ENCODE measurements around the gene METTL16. TPM values are rescaled to one million over a fixed set of nuclear protein-coding genes. Genes with fewer than 3 reads are reported as not detected.
"Not testable (repeated sequence)": the region's sequence is repeated elsewhere in the genome, so short reads cannot be mapped to it uniquely, and the experiment has no call there.

Gene METTL16
- total and polyA plus RNA-seq, 10 donors, result 17.1 to 38.2 (median 27.8) TPM

GRCh38 chr17:2545393-2545792 is 33.7 kb upstream of the METTL16 start:
- H3K36me3 ChIP-seq, result no peaks in the 10 kb centered on the region
- TF ChIP-seq POLR2A (IDR thresholded peaks at IDR 0.05) (no peak), POLR2AphosphoS5 (IDR thresholded peaks at IDR 0.05) (no peak)
- TF ChIP-seq, protein P1, sequence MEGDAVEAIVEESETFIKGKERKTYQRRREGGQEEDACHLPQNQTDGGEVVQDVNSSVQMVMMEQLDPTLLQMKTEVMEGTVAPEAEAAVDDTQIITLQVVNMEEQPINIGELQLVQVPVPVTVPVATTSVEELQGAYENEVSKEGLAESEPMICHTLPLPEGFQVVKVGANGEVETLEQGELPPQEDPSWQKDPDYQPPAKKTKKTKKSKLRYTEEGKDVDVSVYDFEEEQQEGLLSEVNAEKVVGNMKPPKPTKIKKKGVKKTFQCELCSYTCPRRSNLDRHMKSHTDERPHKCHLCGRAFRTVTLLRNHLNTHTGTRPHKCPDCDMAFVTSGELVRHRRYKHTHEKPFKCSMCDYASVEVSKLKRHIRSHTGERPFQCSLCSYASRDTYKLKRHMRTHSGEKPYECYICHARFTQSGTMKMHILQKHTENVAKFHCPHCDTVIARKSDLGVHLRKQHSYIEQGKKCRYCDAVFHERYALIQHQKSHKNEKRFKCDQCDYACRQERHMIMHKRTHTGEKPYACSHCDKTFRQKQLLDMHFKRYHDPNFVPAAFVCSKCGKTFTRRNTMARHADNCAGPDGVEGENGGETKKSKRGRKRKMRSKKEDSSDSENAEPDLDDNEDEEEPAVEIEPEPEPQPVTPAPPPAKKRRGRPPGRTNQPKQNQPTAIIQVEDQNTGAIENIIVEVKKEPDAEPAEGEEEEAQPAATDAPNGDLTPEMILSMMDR (IDR thresholded peaks at IDR 0.05 in 8 of 11, conservative IDR thresholded peaks at IDR 0.05 in 3 of 11), result no peak
- DNase-seq, result no peak
- H3K9me3 ChIP-seq, result no peaks in the 10 kb centered on the region
- no peaks in the 10 kb centered on the region for H3K4me1 ChIP-seq
- H3K4me3 ChIP-seq, result no peak overlapping the region
- H3K27ac ChIP-seq, result no peak overlapping the region
- WGBS, 5 donors, result 56 to 81% (median 78%) methylated on average over 7 of the region's 7 CpGs
- H3K27me3 ChIP-seq (replicated peaks in 1 of 7), result no peaks in the 10 kb centered on the region
- intact Hi-C loops (cut with DNase I; ENCODE audit: low total_unique reads), result no loop called here

- Histone ChIP-seq H3K27me3 (replicated peaks in 1 of 7) (no peaks in the 10 kb centered on the region), H3K4me1 (no peaks in the 10 kb centered on the region), H3K36me3 (no peaks in the 10 kb centered on the region), H3K27ac (no peak overlapping the region), H3K9me3 (no peaks in the 10 kb centered on the region), H3K4me3 (no peak overlapping the region)
- intact Hi-C loops (cut with DNase I; ENCODE audit: low total_unique reads), result no loop called here
- TF ChIP-seq POLR2A (IDR thresholded peaks at IDR 0.05) (no peak), POLR2AphosphoS5 (IDR thresholded peaks at IDR 0.05) (no peak)
- TF ChIP-seq, protein P1 (IDR thresholded peaks at IDR 0.05 in 8 of 11, conservative IDR thresholded peaks at IDR 0.05 in 3 of 11), result no peak
- 55 to 63% (median 56%) methylated on average over 7 of the region's 7 CpGs for WGBS, 5 donors
- DNase-seq, result no peak
Observed at GRCh38 chr17:2542456-2542855, 30.8 kb upstream of the METTL16 start.

DNA sequence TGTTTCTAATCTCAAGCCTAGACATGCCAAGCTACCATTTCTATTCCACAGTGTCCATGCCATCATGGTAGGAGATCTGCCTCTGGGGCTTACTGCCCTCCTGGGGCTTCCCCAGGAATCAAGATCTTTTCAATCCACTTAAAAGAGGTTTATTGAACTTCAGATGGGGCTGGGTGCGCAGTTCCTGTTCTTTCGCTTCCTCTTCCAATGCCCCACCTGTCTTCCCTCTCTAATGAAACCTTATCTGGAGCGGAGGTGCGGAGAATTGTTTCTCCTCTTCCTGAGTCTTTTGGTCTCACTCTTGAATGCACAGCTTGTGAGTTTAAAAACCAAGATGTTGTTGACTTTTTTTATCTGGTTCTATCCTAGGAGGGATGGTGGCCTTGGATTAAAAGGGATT is 30.4 kb upstream of the METTL16 start:
- no peak for TF ChIP-seq POLR2AphosphoS5 (IDR thresholded peaks at IDR 0.05)
- H3K9me3 ChIP-seq, result no peaks in the 10 kb centered on the region
- no peak overlapping the region for H3K4me3 ChIP-seq
- H3K27me3 ChIP-seq (replicated peaks in 1 of 7), result no peaks in the 10 kb centered on the region
- no peak for DNase-seq
- intact Hi-C loops (cut with DNase I; ENCODE audit: low total_unique reads), result no loop called here
- H3K4me1 ChIP-seq, result no peaks in the 10 kb centered on the region
- H3K27ac ChIP-seq, result no peak overlapping the region
- H3K36me3 ChIP-seq, result no peaks in the 10 kb centered on the region
- WGBS, 5 donors, result 87 to 96% (median 92%) methylated on average over 4 of the region's 4 CpGs

- DNase-seq; H3K9me3 ChIP-seq; H3K36me3 ChIP-seq; H3K27ac ChIP-seq; H3K4me3 ChIP-seq; H3K27me3 ChIP-seq (replicated peaks in 1 of 7); intact Hi-C loops (cut with DNase I; ENCODE audit: low total_unique reads); H3K4me1 ChIP-seq: not testable (repeated sequence)
- WGBS, 5 donors, result 81 to 93% (median 88%) methylated on average over 5 of the region's 5 CpGs
Observed at GRCh38 chr17:2537579-2537978, 25.9 kb upstream of the METTL16 start.

DNA sequence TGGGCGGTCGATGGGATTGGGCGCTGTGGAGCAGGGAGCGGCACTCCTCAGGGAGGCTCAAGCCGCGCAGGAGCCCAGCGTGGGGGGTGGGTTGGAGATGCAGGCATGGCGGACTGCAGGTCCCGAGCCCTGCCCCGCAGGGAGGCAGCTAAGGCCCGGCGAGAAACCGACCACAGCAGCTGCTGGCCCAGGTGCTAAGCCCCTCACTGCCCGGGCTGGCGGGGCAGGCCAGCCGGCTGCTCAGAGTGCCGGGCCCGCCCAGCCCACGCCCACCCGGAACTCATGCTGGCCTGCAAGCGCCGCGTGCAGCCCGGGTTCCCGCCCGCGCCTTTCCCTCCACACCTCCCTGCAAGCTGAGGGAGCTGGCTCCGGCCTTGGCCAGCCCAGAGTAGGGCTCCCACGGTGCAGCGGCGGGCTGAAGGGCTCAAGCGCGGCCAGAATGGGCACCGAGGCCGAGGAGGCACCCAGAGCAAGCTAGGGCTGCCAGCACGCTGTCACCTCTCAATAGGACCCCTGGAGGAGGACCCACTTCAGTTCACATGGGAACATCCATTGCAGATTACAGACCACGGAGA is 20.5 kb upstream of the METTL16 start:
- no peak for DNase-seq
- TF ChIP-seq POLR2AphosphoS5 (IDR thresholded peaks at IDR 0.05) (no peak), POLR2A (IDR thresholded peaks at IDR 0.05) (no peak)
- TF ChIP-seq, protein P1 (IDR thresholded peaks at IDR 0.05 in 8 of 11, conservative IDR thresholded peaks at IDR 0.05 in 3 of 11), result no peak
- H3K4me3 ChIP-seq, result no peak overlapping the region
- peaks cover 0 to 6% (median 0%) of the 10 kb centered on the region in 6 donors for H3K4me1 ChIP-seq
- no peaks in the 10 kb centered on the region for H3K9me3 ChIP-seq
- no peaks in the 10 kb centered on the region for H3K36me3 ChIP-seq
- no peak overlapping the region for H3K27ac ChIP-seq
- no peaks in the 10 kb centered on the region for H3K27me3 ChIP-seq (replicated peaks in 1 of 7)
- intact Hi-C loops (cut with DNase I; ENCODE audit: low total_unique reads), result no loop called here
- WGBS, 5 donors, result 94 to 98% (median 96%) methylated on average over 16 to 37 of the region's 37 CpGs

GRCh38 chr17:2531243-2531954 is 19.7 kb upstream of the METTL16 start:
- H3K27ac ChIP-seq; DNase-seq; H3K4me1 ChIP-seq; H3K27me3 ChIP-seq (replicated peaks in 1 of 7); H3K9me3 ChIP-seq; H3K4me3 ChIP-seq; intact Hi-C loops (cut with DNase I; ENCODE audit: low total_unique reads); H3K36me3 ChIP-seq: not testable (repeated sequence)
- 49 to 63% (median 58%) methylated on average over 9 of the region's 9 CpGs for WGBS, 5 donors

DNA sequence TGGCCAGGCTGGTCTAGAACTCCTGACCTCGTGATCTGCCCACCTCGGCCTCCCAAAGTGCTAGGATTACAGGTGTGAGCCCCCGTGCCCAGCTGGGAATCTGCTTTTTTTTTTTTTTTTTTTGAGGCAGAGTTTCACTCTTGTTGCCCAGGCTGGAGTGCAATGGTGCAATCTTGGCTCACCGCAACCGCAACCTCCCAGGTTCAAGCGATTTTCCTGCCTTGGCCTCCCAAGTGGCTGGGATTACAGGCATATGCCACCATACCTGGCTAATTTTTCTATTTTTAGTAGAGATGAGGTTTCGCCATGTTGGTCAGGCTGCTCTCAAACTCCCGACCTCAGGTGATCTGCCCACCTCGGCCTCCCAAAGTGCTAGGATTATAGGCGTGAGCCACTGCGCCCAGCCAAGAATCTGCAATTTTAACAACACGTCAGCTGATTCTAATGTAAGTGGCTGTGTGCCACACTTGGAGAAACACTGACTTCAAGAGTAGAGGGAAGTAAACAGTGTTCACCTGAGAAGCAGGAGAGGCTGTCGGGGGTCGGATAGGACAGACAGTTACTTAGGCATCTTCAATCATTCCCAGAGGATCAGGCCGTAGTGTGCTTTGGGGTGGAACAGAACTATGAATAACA is 10.2 kb upstream of the METTL16 start:
- H3K36me3 ChIP-seq; H3K4me3 ChIP-seq; H3K27ac ChIP-seq; intact Hi-C loops (cut with DNase I; ENCODE audit: low total_unique reads); H3K4me1 ChIP-seq; DNase-seq; H3K27me3 ChIP-seq (replicated peaks in 1 of 7); H3K9me3 ChIP-seq: not testable (repeated sequence)
- 90 to 93% (median 92%) methylated on average over 15 of the region's 15 CpGs for WGBS, 5 donors
